ENCODE measurements around the gene FHOD1.
A peak's percentile ranks its signal among the peaks of the same experiment; 100 is the strongest.

The FHOD1 gene

DNA sequence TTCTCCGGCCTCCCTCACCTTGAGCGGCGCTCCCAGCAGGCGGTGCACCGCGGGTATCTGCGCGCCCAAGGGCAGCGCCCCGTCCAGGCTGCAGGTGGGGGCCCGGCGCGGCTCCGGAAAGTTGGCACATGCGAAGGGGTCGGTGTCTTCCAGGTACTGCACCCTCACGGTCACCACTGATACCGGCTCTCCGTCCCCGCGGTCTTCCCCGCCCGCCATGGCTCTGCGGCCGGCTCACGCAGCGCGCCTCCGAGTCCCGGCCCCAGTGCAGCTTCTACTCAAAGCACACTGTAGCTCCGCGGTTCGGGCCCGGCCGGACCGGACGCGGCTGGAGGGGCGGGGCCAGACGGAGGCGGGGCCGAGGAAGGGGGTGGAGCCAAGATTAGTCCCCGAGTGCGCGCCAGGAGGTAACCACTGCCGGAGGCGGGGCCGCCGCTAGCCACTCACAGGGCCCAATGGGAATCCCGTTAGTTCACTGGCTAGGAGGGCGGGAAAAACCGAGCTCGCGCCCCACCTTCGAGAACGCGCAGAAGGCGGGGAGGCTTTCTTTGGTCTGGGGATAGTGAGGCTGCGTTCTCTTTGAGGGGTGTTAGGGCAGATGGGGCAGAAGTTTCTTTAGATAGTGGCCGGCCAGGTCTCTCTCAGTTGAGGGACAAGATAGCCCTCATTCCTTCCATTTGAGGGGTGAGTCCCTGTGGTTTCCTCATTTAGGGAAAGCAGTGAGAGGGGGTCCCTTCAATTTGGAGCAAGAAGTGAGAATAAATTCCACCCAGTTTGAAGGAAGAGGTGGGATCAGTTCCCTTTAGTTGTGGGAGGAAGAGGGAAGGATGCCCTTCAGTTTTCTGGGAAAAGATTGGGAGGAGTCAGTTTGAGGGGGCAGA lies at the start of gene FHOD1:
Gene FHOD1 (minus strand): TSS at position 290 of the 881 bp plus-strand sequence. CDS start 71 bp downstream, at position 219.
- H3K9me3 ChIP-seq (ENCODE audit: control insufficient read depth, insufficient read depth, low read depth, low read length), result no peaks in the 10 kb centered on the region
- H3K27ac ChIP-seq (ENCODE audit: extremely low read depth, low read depth, low read length), result peak within 1 kb of the TSS; percentile 75
- CTCF ChIA-PET, result interaction anchor here (0.6 to 2.3 kb wide), 4 partner anchors 12 to 217 kb away, joined by 3 to 7 read pairs (median 3); no protein-coding TSS in a partner anchor
- no peak for TF ChIP-seq ZNF114 (tag by site-specific recombination; IDR thresholded peaks at IDR 0.05)
- no peak for TF ChIP-seq ZNF677 (tag by site-specific recombination; IDR thresholded peaks at IDR 0.05)
- no peak for TF ChIP-seq ZNF132 (tag by site-specific recombination; IDR thresholded peaks at IDR 0.05; ENCODE audit: borderline replicate concordance)
- TF ChIP-seq ZNF155 (tag by site-specific recombination; IDR thresholded peaks at IDR 0.05), result no peak
- no peak for TF ChIP-seq GLI4 (tag by site-specific recombination; IDR thresholded peaks at IDR 0.05)
- peak; percentile 85 for TF ChIP-seq BCL11B (tag by site-specific recombination; IDR thresholded peaks at IDR 0.05; ENCODE audit: low read depth)
- TF ChIP-seq YY2 (tag by site-specific recombination; IDR thresholded peaks at IDR 0.05), result no peak; the same call in 1 of the 2 replicates
- no peak for TF ChIP-seq ATF2 (tag by site-specific recombination; IDR thresholded peaks at IDR 0.05; ENCODE audit: low read depth)
- TF ChIP-seq, protein P1, sequence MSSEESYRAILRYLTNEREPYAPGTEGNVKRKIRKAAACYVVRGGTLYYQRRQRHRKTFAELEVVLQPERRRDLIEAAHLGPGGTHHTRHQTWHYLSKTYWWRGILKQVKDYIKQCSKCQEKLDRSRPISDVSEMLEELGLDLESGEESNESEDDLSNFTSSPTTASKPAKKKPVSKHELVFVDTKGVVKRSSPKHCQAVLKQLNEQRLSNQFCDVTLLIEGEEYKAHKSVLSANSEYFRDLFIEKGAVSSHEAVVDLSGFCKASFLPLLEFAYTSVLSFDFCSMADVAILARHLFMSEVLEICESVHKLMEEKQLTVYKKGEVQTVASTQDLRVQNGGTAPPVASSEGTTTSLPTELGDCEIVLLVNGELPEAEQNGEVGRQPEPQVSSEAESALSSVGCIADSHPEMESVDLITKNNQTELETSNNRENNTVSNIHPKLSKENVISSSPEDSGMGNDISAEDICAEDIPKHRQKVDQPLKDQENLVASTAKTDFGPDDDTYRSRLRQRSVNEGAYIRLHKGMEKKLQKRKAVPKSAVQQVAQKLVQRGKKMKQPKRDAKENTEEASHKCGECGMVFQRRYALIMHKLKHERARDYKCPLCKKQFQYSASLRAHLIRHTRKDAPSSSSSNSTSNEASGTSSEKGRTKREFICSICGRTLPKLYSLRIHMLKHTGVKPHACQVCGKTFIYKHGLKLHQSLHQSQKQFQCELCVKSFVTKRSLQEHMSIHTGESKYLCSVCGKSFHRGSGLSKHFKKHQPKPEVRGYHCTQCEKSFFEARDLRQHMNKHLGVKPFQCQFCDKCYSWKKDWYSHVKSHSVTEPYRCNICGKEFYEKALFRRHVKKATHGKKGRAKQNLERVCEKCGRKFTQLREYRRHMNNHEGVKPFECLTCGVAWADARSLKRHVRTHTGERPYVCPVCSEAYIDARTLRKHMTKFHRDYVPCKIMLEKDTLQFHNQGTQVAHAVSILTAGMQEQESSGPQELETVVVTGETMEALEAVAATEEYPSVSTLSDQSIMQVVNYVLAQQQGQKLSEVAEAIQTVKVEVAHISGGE (tag by site-specific recombination; conservative IDR thresholded peaks at IDR 0.05; ENCODE audit: low read depth), result peak; percentile 62; the same call in 1 of the 2 replicates
- TF ChIP-seq REST (tag by site-specific recombination; IDR thresholded peaks at IDR 0.05), result no peak
- TF ChIP-seq ZNF521 (tag by site-specific recombination; IDR thresholded peaks at IDR 0.05), result no peak
- TF ChIP-seq ZSCAN30 (tag by site-specific recombination; IDR thresholded peaks at IDR 0.05), result peak; percentile 33
- TF ChIP-seq ZNF747 (tag by site-specific recombination; IDR thresholded peaks at IDR 0.05), result no peak
- TF ChIP-seq ZNF239 (tag by site-specific recombination; IDR thresholded peaks at IDR 0.05), result no peak
- TF ChIP-seq PATZ1 (tag by site-specific recombination; IDR thresholded peaks at IDR 0.05), result peak; percentile 56; the same call in 1 of the 2 replicates
- TF ChIP-seq MYNN (tag by site-specific recombination; IDR thresholded peaks at IDR 0.05; ENCODE audit: borderline replicate concordance), result no peak
- no peak for TF ChIP-seq ZNF560 (tag by site-specific recombination; IDR thresholded peaks at IDR 0.05; ENCODE audit: borderline replicate concordance)
- no peak for TF ChIP-seq ZNF341 (tag by site-specific recombination; IDR thresholded peaks at IDR 0.05; ENCODE audit: low read depth)
- peak; percentile 44; the same call in 1 of the 2 replicates for TF ChIP-seq SCRT2 (tag by site-specific recombination; IDR thresholded peaks at IDR 0.05)
- peak; percentile 26; the same call in 1 of the 2 replicates for TF ChIP-seq GLIS2 (tag by site-specific recombination; IDR thresholded peaks at IDR 0.05)
- TF ChIP-seq ZNF121 (tag by site-specific recombination; IDR thresholded peaks at IDR 0.05), result no peak
- no peak for TF ChIP-seq ZNF658 (tag by site-specific recombination; IDR thresholded peaks at IDR 0.05)
- TF ChIP-seq ZNF785 (tag by site-specific recombination; IDR thresholded peaks at IDR 0.05), result no peak
- TF ChIP-seq RBAK (tag by site-specific recombination; IDR thresholded peaks at IDR 0.05), result no peak
- no peak for TF ChIP-seq ZNF670 (tag by site-specific recombination; IDR thresholded peaks at IDR 0.05; ENCODE audit: low read depth)
- TF ChIP-seq ZFP37 (tag by site-specific recombination; IDR thresholded peaks at IDR 0.05), result no peak
- TF ChIP-seq ZNF324 (tag by site-specific recombination; IDR thresholded peaks at IDR 0.05), result 0 out of 2 replicates have a peak, but pooled peaks have one; percentile 14

More for the DNA sequence above, at the start of gene FHOD1:
- Histone ChIP-seq H3K4me1 (ENCODE audit: control insufficient read depth, insufficient read depth, low read length) (peaks cover 9% of the 10 kb centered on the region), H3K4me3 (ENCODE audit: low read depth, low read length) (peak within 1 kb of the TSS; percentile 69), H3K36me3 (ENCODE audit: control insufficient read depth in 2 of 2, insufficient read depth in 1 of 2, low read length in 2 of 2) (peaks cover 0 to 4% of the 10 kb centered on the region in 2 experiments; a peak in 1 of 3 replicates)
- POLR2A ChIA-PET, result interaction anchor here (0.5 to 7.4 kb wide), 16 partner anchors 10 to 285 kb away, joined by 3 to 109 read pairs (median 4); partner anchors contain the start of genes ATP6V0D1, EXOC3L1, LRRC36 and TMEM208

Data from HEK293 (cell line).